BJ (cell line): ENCODE data around the gene PRDM11. TPM values are rescaled to one million over a fixed set of nuclear protein-coding genes. Genes with fewer than 3 reads are reported as not detected.
"Not testable (repeated sequence)": the region's sequence is repeated elsewhere in the genome, so short reads cannot be mapped to it uniquely, and the experiment has no call there.

Experiments used
- CTCF ChIA-PET: fragments of 350-600 bp; formaldehyde crosslinking; extraction: SDS; loops from one replicate; lab custom pipeline; 2021; ENCODE audit warnings: antibody characterized with exemption, inconsistent platforms; lab: Yijun Ruan, JAX
- POLR2A ChIA-PET: fragments of 300-600 bp; sonication (Branson Sonifier 250); formaldehyde crosslinking; extraction: SDS; loops from one replicate; lab custom pipeline; 2021; ENCODE audit warnings: antibody characterized with exemption; lab: Charles Lee
- DNase-seq: peaks from one replicate; pipeline ENCODE4 v3.0.0-alpha.2; 2011; ENCODE audit warnings: low read depth
- H3K27me3 ChIP-seq: 2 replicates; pipeline ENCODE4 v1.6.0; 2011; ENCODE audit warnings: low read length; ENCODE audit not compliant: control insufficient read depth, insufficient read depth
- H3K36me3 ChIP-seq: 2 replicates; pipeline ENCODE4 v1.5.1; 2011; ENCODE audit warnings: low read length; ENCODE audit not compliant: control insufficient read depth, insufficient read depth
- H3K4me3 ChIP-seq: 2 replicates; pipeline ENCODE4 v1.5.1; 2011; ENCODE audit warnings: low read depth, mild to moderate bottlenecking, control low read depth, low read length
- polyA plus RNA-seq: library from polyadenylated mRNA; depleted of rRNA; stranded (reverse); fragments of >200 nt; gene quantifications from 2 replicates; pipeline ENCODE4 v1.2.3, GENCODE V29; 2011
- TF ChIP-seq, protein P1 (sequence below): IDR thresholded peaks from 2 replicates; pipeline ENCODE4 v1.5.1; 2011; ENCODE audit warnings: low read depth, mild to moderate bottlenecking, control low read depth, inconsistent platforms, low read length, moderate library complexity; ENCODE audit not compliant: insufficient read depth

The PRDM11 gene
- polyA plus RNA-seq, 1 experiment: 5.8 TPM

DNA sequence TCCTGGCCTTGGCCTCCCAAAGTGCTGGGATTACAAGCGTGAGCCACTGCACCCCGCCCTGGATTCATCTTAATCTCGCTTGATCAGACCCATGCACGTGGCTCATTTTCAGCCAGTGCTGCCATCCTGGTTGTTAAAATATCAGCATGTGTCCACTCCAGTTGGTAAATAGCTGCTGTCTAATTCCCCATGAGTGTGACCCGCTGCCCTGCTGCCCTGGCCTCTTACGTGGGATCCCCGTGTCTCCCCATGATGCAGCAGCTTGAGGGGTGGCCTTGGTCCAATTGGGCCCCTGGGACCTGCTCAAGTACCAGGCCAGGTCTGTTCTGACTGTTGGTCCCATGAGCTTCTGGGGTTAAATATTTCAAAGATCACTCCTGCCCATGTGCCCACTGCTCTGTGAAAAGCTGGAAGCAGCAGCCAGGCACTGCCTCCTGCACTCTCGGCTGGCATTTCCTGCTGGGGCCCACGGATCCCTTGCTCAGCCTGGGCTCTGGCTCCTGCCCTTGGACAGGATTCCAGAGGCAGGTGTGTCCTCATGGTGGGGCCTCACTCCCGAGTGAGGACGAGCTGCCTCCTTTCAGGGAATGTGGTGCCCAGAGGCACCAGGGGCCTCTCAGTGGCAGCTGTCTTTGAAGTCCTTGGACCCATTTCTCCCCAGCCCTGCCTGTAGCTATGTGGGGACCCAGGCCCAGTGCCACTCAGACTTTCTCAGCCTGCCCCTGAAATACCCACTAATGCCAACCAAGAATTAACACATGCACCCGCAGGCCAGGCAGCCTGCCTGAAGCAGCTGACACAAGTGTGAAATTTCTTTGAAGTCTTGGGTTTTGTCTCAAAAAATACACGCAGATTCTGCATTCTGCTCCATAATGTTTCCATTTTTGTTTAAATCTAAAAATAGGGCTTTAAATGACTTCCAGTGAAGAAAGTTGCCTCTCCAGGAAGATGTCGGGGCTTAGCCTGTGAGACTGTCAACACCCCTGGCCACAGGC, 38.1 kb upstream of the PRDM11 start:
- ChIA-PET CTCF (interaction anchor here (0.8 to 24.1 kb wide), 9 partner anchors 14 to 551 kb away, joined by 3 to 1245 read pairs (median 50); partner anchors contain the start of gene SYT13), POLR2A (no interaction called here)
- no peak for DNase-seq
- Histone ChIP-seq H3K36me3 (no peaks in the 10 kb centered on the region), H3K27me3 (peaks cover 6% of the 10 kb centered on the region), H3K4me3 (no peak overlapping the region)
- TF ChIP-seq, protein P1, sequence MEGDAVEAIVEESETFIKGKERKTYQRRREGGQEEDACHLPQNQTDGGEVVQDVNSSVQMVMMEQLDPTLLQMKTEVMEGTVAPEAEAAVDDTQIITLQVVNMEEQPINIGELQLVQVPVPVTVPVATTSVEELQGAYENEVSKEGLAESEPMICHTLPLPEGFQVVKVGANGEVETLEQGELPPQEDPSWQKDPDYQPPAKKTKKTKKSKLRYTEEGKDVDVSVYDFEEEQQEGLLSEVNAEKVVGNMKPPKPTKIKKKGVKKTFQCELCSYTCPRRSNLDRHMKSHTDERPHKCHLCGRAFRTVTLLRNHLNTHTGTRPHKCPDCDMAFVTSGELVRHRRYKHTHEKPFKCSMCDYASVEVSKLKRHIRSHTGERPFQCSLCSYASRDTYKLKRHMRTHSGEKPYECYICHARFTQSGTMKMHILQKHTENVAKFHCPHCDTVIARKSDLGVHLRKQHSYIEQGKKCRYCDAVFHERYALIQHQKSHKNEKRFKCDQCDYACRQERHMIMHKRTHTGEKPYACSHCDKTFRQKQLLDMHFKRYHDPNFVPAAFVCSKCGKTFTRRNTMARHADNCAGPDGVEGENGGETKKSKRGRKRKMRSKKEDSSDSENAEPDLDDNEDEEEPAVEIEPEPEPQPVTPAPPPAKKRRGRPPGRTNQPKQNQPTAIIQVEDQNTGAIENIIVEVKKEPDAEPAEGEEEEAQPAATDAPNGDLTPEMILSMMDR: no peak

DNA sequence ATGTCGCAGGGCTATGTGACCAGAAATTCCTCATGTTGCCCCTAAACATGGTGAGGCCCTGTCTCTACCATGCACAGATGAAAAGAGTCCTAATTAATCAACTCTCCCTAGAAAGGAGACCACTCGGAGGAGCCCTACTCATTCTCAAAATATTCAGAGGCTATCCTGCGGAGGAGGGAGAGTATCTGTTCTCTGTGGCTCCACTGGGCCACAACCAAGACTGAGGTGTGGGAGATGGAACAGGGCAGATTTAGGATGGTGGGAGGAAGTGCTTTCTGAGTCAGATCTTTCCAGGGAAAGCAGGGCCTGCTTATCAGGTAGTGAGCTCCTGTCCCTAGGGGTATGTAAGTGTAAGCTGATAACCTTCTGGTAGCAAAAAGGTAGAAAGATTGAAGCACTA, 37.0 kb upstream of the PRDM11 start:
- Histone ChIP-seq H3K36me3 (no peaks in the 10 kb centered on the region), H3K4me3 (no peak overlapping the region), H3K27me3 (peaks cover 6% of the 10 kb centered on the region)
- DNase-seq: no peak
- POLR2A ChIA-PET: no interaction called here
- TF ChIP-seq, protein P1: no peak
- CTCF ChIA-PET: interaction anchor here (0.6 to 24.1 kb wide), 10 partner anchors 11 to 222 kb away, joined by 3 to 1245 read pairs (median 16); partner anchors contain the start of gene SYT13

DNA sequence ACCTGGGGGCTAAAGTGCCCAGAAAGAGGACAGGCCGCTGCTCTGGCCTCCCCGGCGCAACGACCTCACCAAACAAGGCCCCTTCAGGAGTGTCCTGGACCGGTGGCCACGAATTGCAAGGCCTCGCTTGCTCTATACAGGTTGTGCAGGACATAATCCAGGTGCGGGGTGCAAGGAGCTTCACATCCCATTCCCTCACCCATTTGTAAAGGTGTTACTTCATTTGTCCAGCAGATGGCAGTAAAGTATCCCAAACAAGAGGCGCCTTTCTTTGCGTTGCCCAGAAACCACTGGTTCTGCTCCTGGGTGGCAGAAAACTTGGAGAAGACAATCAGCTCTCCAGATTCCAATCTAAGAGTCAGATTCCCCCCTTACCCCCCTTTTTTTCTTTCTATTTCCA, 35.9 kb upstream of the PRDM11 start:
- no peak for DNase-seq
- ChIA-PET CTCF (interaction anchor here (0.6 to 24.1 kb wide), 44 partner anchors 9 to 760 kb away, joined by 3 to 1245 read pairs (median 4); partner anchors contain the start of gene SYT13), POLR2A (no interaction called here)
- Histone ChIP-seq H3K27me3 (peaks cover 6% of the 10 kb centered on the region), H3K36me3 (no peaks in the 10 kb centered on the region), H3K4me3 (no peak overlapping the region)
- TF ChIP-seq, protein P1: peak; percentile 69

DNA sequence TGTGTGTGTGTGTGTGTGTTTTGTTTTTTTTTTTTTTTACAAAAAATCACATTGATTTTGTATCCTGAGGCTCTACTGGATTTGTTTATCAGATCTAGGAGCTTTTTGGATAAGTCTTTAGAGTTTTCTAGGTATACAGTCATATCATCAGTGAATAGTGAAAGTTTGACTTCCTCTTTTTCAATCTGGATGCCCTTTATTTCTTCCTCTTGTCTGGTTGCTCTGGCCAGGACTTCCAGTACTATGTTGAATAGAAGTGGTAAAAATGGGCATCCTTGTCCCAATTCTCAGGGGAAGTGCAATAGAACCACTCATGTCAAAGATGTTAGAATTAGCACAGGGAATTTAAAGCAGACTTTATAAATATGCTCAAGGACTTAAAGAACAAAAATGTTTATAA, 32.6 kb upstream of the PRDM11 start:
- ChIA-PET POLR2A (no interaction called here), CTCF (interaction anchor here (0.6 kb wide), 1 partner anchor 178 kb away, joined by 3 read pairs; no protein-coding TSS in a partner anchor)
- peaks cover 9% of the 10 kb centered on the region for H3K27me3 ChIP-seq
- no peaks in the 10 kb centered on the region for H3K36me3 ChIP-seq
- H3K4me3 ChIP-seq: no peak overlapping the region
- no peak for DNase-seq
- TF ChIP-seq, protein P1: no peak

DNA sequence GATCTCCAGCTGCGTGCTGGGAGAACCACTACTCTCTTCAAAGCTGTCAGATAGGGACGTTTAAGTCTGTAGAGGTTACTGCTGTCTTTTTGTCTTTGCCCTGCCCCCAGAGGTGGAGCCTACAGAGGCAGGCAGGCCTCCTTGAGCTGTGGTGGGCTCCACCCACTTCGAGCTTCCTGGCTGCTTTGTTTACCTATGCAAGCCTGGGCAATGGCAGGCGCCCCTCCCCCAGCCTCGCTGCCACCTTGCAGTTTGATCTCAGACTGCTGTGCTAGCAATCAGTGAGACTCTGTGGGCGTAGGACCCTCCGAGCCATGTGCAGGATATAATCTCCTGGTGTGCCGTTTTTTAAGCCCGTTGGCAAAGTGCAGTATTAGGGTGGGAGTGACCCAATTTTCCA, 18.6 kb upstream of the PRDM11 start:
- CTCF ChIA-PET, H3K4me3 ChIP-seq, H3K27me3 ChIP-seq, DNase-seq, POLR2A ChIA-PET, H3K36me3 ChIP-seq: not testable (repeated sequence)
